Neural cell (in vitro differentiated cells): Measurements from ENCODE around the gene TACC2. TPM values are rescaled to one million over a fixed set of nuclear protein-coding genes. Genes with fewer than 3 reads are reported as not detected.

Experiments
- H2AFZ ChIP-seq: fragments of 200-600, 300-800 bp; sonication (generic), shearing (Covaris generic); 2 replicates; pipeline ENCODE4 v1.6.0; 2014; ENCODE audit warnings: low read depth, mild to moderate bottlenecking, antibody characterized with exemption, low read length, moderate library complexity
- H3F3A ChIP-seq: fragments of 200-600 bp; shearing (Covaris generic); 2 replicates; pipeline ENCODE4 v1.6.1; 2016; ENCODE audit warnings: mild to moderate bottlenecking, moderate library complexity, mixed read lengths, antibody characterized with exemption, low read length; ENCODE audit not compliant: insufficient read depth, poor library complexity, severe bottlenecking
- H3K27ac ChIP-seq: fragments of 200-600, 300-800 bp; sonication (generic), shearing (Covaris generic); 2 replicates; pipeline ENCODE4 v1.5.1; 2014; ENCODE audit warnings: mild to moderate bottlenecking, low read length, moderate library complexity
- H3K27me3 ChIP-seq: fragments of 300-800, 200-600 bp; sonication (generic), shearing (Covaris generic); 2 replicates; pipeline ENCODE4 v1.6.0; 2014; ENCODE audit warnings: mild to moderate bottlenecking, low read depth, low read length, moderate library complexity; ENCODE audit not compliant: insufficient read depth
- H3K36me3 ChIP-seq: fragments of 300-800, 200-600 bp; sonication (generic), shearing (Covaris generic); 2 replicates; pipeline ENCODE4 v1.5.1; 2014; ENCODE audit warnings: mild to moderate bottlenecking, antibody characterized with exemption, low read length, moderate library complexity; ENCODE audit not compliant: insufficient read depth
- H3K4me2 ChIP-seq: fragments of 300-800, 200-600 bp; sonication (generic), shearing (Covaris generic); 2 replicates; pipeline ENCODE4 v1.6.0; 2014; ENCODE audit warnings: mild to moderate bottlenecking, low read length
- H3K4me3 ChIP-seq: fragments of 300-800, 200-600 bp; sonication (generic), shearing (Covaris generic); 2 replicates; pipeline ENCODE4 v1.5.1; 2014; ENCODE audit warnings: mild to moderate bottlenecking, low read length, moderate library complexity
- H3K79me2 ChIP-seq: fragments of 200-600 bp; shearing (Covaris generic); replicated peaks from 2 replicates; pipeline ENCODE4 v1.6.0; 2014; ENCODE audit warnings: mild to moderate bottlenecking, low read length, moderate library complexity; ENCODE audit not compliant: insufficient read depth
- H3K9ac ChIP-seq: fragments of 300-800, 200-600 bp; sonication (generic), shearing (Covaris generic); 2 replicates; pipeline ENCODE4 v1.6.1; 2016; ENCODE audit warnings: mild to moderate bottlenecking, low read length, mixed read lengths
- H3K9me2 ChIP-seq: fragments of 200-600 bp; shearing (Covaris generic); 2 replicates; pipeline ENCODE4 v1.6.1; 2016; ENCODE audit warnings: mild to moderate bottlenecking, low read length, mixed read lengths; ENCODE audit not compliant: insufficient read depth
- H3K9me3 ChIP-seq: fragments of 200-600, 300-800 bp; sonication (generic), shearing (Covaris generic); 2 replicates; pipeline ENCODE4 v1.6.1; 2016; ENCODE audit warnings: mild to moderate bottlenecking, mixed run types, low read length, moderate library complexity, mixed read lengths
- H4K20me1 ChIP-seq: fragments of 200-600 bp; shearing (Covaris generic); 2 replicates; pipeline ENCODE4 v1.6.1; 2016; ENCODE audit warnings: mild to moderate bottlenecking, mixed run types; ENCODE audit not compliant: insufficient read depth
- CTCF ChIP-seq: fragments of 450-650 bp; IDR thresholded peaks from 2 replicates; pipeline ENCODE4 v1.5.1; 2014; ENCODE audit warnings: antibody characterized with exemption, mild to moderate bottlenecking, moderate library complexity; ENCODE audit not compliant: poor library complexity, severe bottlenecking
- EP300 ChIP-seq: fragments of 450-650 bp; conservative IDR thresholded peaks from 2 replicates; pipeline ENCODE4 v1.6.1; 2014; ENCODE audit warnings: antibody characterized with exemption, mild to moderate bottlenecking, moderate library complexity; ENCODE audit not compliant: poor library complexity, severe bottlenecking
- EZH2 ChIP-seq: fragments of 200-600, 300-800 bp; shearing (Covaris generic), sonication (generic); IDR thresholded peaks from 2 replicates; pipeline ENCODE4 v1.6.1; 2014; ENCODE audit warnings: antibody characterized with exemption, low read length, borderline replicate concordance, mild to moderate bottlenecking; ENCODE audit not compliant: insufficient read depth, poor library complexity, severe bottlenecking
- MXI1 ChIP-seq: fragments of 450-650 bp; conservative IDR thresholded peaks from 2 replicates; pipeline ENCODE4 v1.6.1; 2014; ENCODE audit warnings: antibody characterized with exemption, mild to moderate bottlenecking; ENCODE audit not compliant: poor library complexity, severe bottlenecking
- POLR2AphosphoS5 ChIP-seq: IDR thresholded peaks from 2 replicates; pipeline ENCODE4 v1.6.1; 2012
- RAD21 ChIP-seq: fragments of 450-650 bp; conservative IDR thresholded peaks from 2 replicates; pipeline ENCODE4 v1.6.1; 2014; ENCODE audit warnings: antibody characterized with exemption, mild to moderate bottlenecking, moderate library complexity
- REST ChIP-seq: IDR thresholded peaks from 2 replicates; pipeline ENCODE4 v1.6.1; 2012; ENCODE audit warnings: borderline replicate concordance
- SMC3 ChIP-seq: fragments of 450-650 bp; conservative IDR thresholded peaks from 2 replicates; pipeline ENCODE4 v1.6.1; 2014; ENCODE audit warnings: antibody characterized with exemption, mild to moderate bottlenecking, moderate library complexity; ENCODE audit not compliant: poor library complexity
- TAF1 ChIP-seq: IDR thresholded peaks from 2 replicates; pipeline ENCODE4 v1.6.1; 2012; ENCODE audit warnings: low read depth
- polyA plus RNA-seq: library from polyadenylated mRNA; depleted of rRNA; stranded (reverse); fragments of >200 nt; gene quantifications from 2 replicates; pipeline ENCODE4 v1.2.3, GENCODE V29; 2014

The TACC2 gene
- polyA plus RNA-seq, 1 donor from 2014 or later: 17.6 TPM

- H2AFZ ChIP-seq: no peak overlapping the region
- no peak overlapping the region for H3K9ac ChIP-seq
- H3K9me3 ChIP-seq: no peaks in the 10 kb centered on the region
- H3F3A ChIP-seq: no peaks in the 10 kb centered on the region
- no peaks in the 10 kb centered on the region for H3K27me3 ChIP-seq
- H3K9me2 ChIP-seq: no peaks in the 10 kb centered on the region
- no peak overlapping the region for H3K4me2 ChIP-seq
- no peak overlapping the region for H3K27ac ChIP-seq
- TF ChIP-seq EP300: no peak
- TF ChIP-seq REST: no peak
- TF ChIP-seq SMC3: no peak
- no peak for TF ChIP-seq CTCF
- TF ChIP-seq EZH2: no peak
- no peak for TF ChIP-seq TAF1
- TF ChIP-seq POLR2AphosphoS5: no peak
- no peak for TF ChIP-seq MXI1
- TF ChIP-seq RAD21: no peak
- no peaks in the 10 kb centered on the region for H4K20me1 ChIP-seq
- H3K36me3 ChIP-seq: no peaks in the 10 kb centered on the region
- H3K79me2 ChIP-seq: no peaks in the 10 kb centered on the region
- H3K4me3 ChIP-seq: no peak overlapping the region
These were observed 32.6 kb upstream of the TACC2 start for GRCh38 chr10:121956111-121957061.

GRCh38 chr10:121959671-121960070 is 29.3 kb upstream of the TACC2 start:
- H3K27me3 ChIP-seq: no peaks in the 10 kb centered on the region
- no peak overlapping the region for H3K4me3 ChIP-seq
- H3K9me3 ChIP-seq: no peaks in the 10 kb centered on the region
- H3K27ac ChIP-seq: no peak overlapping the region
- no peaks in the 10 kb centered on the region for H4K20me1 ChIP-seq
- TF ChIP-seq EZH2: no peak
- H3K9me2 ChIP-seq: no peaks in the 10 kb centered on the region
- H3F3A ChIP-seq: no peaks in the 10 kb centered on the region
- no peaks in the 10 kb centered on the region for H3K79me2 ChIP-seq
- no peak overlapping the region for H3K4me2 ChIP-seq
- no peaks in the 10 kb centered on the region for H3K36me3 ChIP-seq
- no peak overlapping the region for H3K9ac ChIP-seq
- H2AFZ ChIP-seq: no peak overlapping the region
